Tibial nerve (tissue), 4 donors: ENCODE data around the gene SNAI3.

ENCODE experiments used
- EP300 ChIP-seq, 2 donors: sonication (generic); formaldehyde crosslinking; IDR thresholded peaks; one replicate each; pipeline ENCODE4 v1.6.1; 2017; ENCODE audit warnings: antibody characterized with exemption in 2 of 2, mild to moderate bottlenecking in 1 of 2
- POLR2A ChIP-seq, 2 donors: fragments of 450-650 bp; IDR thresholded peaks; one replicate each; pipeline ENCODE4 v1.6.1; 2017; ENCODE audit warnings: antibody characterized with exemption in 2 of 2, mild to moderate bottlenecking in 2 of 2, moderate library complexity in 2 of 2
- TF ChIP-seq, protein P1 (sequence below), 5 experiments: fragments of 200-600 bp in 3 of 5; fragments of 450-650 bp in 2 of 5; sonication (generic) in 3 of 5; IDR thresholded peaks; one replicate each; pipeline ENCODE4 v1.5.1; 2016 to 2019; ENCODE audit warnings: antibody characterized with exemption in 5 of 5, mild to moderate bottlenecking in 3 of 5, moderate library complexity in 2 of 5

GRCh38 chr16:88714420-88715302 is 28.4 kb upstream of the SNAI3 start:
- TF ChIP-seq, protein P1, sequence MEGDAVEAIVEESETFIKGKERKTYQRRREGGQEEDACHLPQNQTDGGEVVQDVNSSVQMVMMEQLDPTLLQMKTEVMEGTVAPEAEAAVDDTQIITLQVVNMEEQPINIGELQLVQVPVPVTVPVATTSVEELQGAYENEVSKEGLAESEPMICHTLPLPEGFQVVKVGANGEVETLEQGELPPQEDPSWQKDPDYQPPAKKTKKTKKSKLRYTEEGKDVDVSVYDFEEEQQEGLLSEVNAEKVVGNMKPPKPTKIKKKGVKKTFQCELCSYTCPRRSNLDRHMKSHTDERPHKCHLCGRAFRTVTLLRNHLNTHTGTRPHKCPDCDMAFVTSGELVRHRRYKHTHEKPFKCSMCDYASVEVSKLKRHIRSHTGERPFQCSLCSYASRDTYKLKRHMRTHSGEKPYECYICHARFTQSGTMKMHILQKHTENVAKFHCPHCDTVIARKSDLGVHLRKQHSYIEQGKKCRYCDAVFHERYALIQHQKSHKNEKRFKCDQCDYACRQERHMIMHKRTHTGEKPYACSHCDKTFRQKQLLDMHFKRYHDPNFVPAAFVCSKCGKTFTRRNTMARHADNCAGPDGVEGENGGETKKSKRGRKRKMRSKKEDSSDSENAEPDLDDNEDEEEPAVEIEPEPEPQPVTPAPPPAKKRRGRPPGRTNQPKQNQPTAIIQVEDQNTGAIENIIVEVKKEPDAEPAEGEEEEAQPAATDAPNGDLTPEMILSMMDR (IDR thresholded peaks at IDR 0.05), result no peak
- no peak for TF ChIP-seq POLR2A (IDR thresholded peaks at IDR 0.05)
- TF ChIP-seq EP300 (IDR thresholded peaks at IDR 0.05), result no peak
